Left lung (tissue), 10 donors: Measurements from ENCODE around the gene SYTL1. TPM values are rescaled to one million over a fixed set of nuclear protein-coding genes. Genes with fewer than 3 reads are reported as not detected.

ENCODE experiments used
- ATAC-seq: fragments of 200-7000 bp; cut with Tn5 transposase; one replicate; pipeline ENCODE4 v1.9.1; 2020; ENCODE audit warnings: moderate library complexity
- DNase-seq, 4 donors: peaks; one replicate each; pipeline ENCODE4 v3.0.0-alpha.2; 2013 to 2020
- H3K27ac ChIP-seq, 2 donors: fragments of 200-600 bp; sonication (generic) in 1 of 2; one replicate each; pipeline versions ENCODE4 v1.5.0 to v1.8.0; 2020 to 2021
- H3K27me3 ChIP-seq, 2 donors: fragments of 200-600 bp; sonication (generic) in 1 of 2; one replicate each; pipeline versions ENCODE4 v1.5.0 to v1.8.0; 2020 to 2021
- H3K36me3 ChIP-seq, 2 donors: fragments of 200-600 bp; sonication (generic) in 1 of 2; one replicate each; pipeline versions ENCODE4 v1.5.0 to v1.8.0; 2020 to 2021
- H3K4me1 ChIP-seq, 2 donors: fragments of 200-600 bp; one replicate each; pipeline ENCODE4 v1.8.0; 2021
- H3K4me3 ChIP-seq, 2 donors: fragments of 200-600 bp; sonication (generic) in 1 of 2; one replicate each; pipeline versions ENCODE4 v1.5.0 to v1.8.0; 2020 to 2021; ENCODE audit warnings: mild to moderate bottlenecking in 1 of 2
- H3K9me3 ChIP-seq, 2 donors: fragments of 200-600 bp; sonication (generic) in 1 of 2; one replicate each; pipeline versions ENCODE4 v1.5.0 to v1.8.0; 2020 to 2021
- CTCF ChIP-seq, 2 donors: fragments of 200-600 bp; sonication (generic) in 1 of 2; IDR thresholded peaks; one replicate each; pipeline versions ENCODE4 v1.5.0 to v1.8.0; 2021; ENCODE audit warnings: antibody characterized with exemption in 2 of 2
- intact Hi-C, 2 donors: fragments of 100-400 bp; cut with DNase I; formaldehyde crosslinking; loops; one replicate each; pipeline versions ENCODE4 v1.11.2 to v1.14.2; 2022
- polyA plus RNA-seq, 6 donors: library from polyadenylated mRNA; unstranded; fragments of 120-200 nt; gene quantifications; one replicate each; pipeline ENCODE4 v1.2.1, GENCODE V29; 2013; ENCODE audit not compliant: insufficient read length in 6 of 6
- total RNA-seq, 2 donors: library from RNA; stranded (reverse); fragmentation: NEBNext Ultra II Directional; extraction: Animal tissue kit (Norgen Biotek cat#: 25700); gene quantifications; one replicate each; pipeline ENCODE4 v1.2.1, GENCODE V29; 2021
- donor health status: DM: no; HTN: yes; CAD: no.
- donor health status: DM: no; HTN: no; CAD: no.

The SYTL1 gene
- total and polyA plus RNA-seq, 8 donors, result 4.7 to 44.1 (median 9.2) TPM

- Histone ChIP-seq H3K36me3 (peaks cover 0 to 60% of the 10 kb centered on the region in 2 donors), H3K27me3 (peaks cover 0 to 12% of the 10 kb centered on the region in 2 donors), H3K27ac (no peak overlapping the region), H3K4me1 (peaks cover 19 to 34% of the 10 kb centered on the region in 2 donors), H3K4me3 (peak overlapping the region; percentile 26 to 38), H3K9me3 (no peaks in the 10 kb centered on the region)
- no peak for TF ChIP-seq CTCF (IDR thresholded peaks at IDR 0.05)
- DNase-seq, result peak in 3 of 4 donors; percentile 64 to 89 (median 73)
- intact Hi-C loops, result no loop called here
- peak; percentile 86 for ATAC-seq
Measured at GRCh38 chr1:27349784-27350662, 8.2 kb downstream of the SYTL1 start.

GRCh38 chr1:27350663-27351540 is 9.1 kb downstream of the SYTL1 start:
- H3K4me1 ChIP-seq, result peaks cover 19 to 34% of the 10 kb centered on the region in 2 donors
- peaks cover 0 to 62% of the 10 kb centered on the region in 2 donors for H3K36me3 ChIP-seq
- ATAC-seq, result peak; percentile 35
- peak in 3 of 4 donors; percentile 60 to 85 (median 66) for DNase-seq
- no peak overlapping the region for H3K27ac ChIP-seq
- H3K27me3 ChIP-seq, result peaks cover 0 to 12% of the 10 kb centered on the region in 2 donors
- no peaks in the 10 kb centered on the region for H3K9me3 ChIP-seq
- intact Hi-C loops, result no loop called here
- no peak overlapping the region for H3K4me3 ChIP-seq
- no peak for TF ChIP-seq CTCF (IDR thresholded peaks at IDR 0.05)

GRCh38 chr1:27351541-27352107 is 9.8 kb downstream of the SYTL1 start:
- Histone ChIP-seq H3K9me3 (no peaks in the 10 kb centered on the region), H3K4me1 (peaks cover 19 to 37% of the 10 kb centered on the region in 2 donors), H3K27me3 (peaks cover 0 to 12% of the 10 kb centered on the region in 2 donors), H3K27ac (no peak overlapping the region), H3K36me3 (peaks cover 0 to 68% of the 10 kb centered on the region in 2 donors), H3K4me3 (no peak overlapping the region)
- no peak for TF ChIP-seq CTCF (IDR thresholded peaks at IDR 0.05)
- DNase-seq (no peak), ATAC-seq (no peak)
- intact Hi-C loops, result no loop called here

GRCh38 chr1:27353166-27353565 is 11.3 kb downstream of the SYTL1 start:
- ATAC-seq (no peak), DNase-seq (peak in 1 of 4 donors; percentile 71)
- Histone ChIP-seq H3K27ac (no peak overlapping the region), H3K27me3 (peaks cover 0 to 12% of the 10 kb centered on the region in 2 donors), H3K36me3 (peaks cover 0 to 76% of the 10 kb centered on the region in 2 donors), H3K4me3 (no peak overlapping the region), H3K9me3 (no peaks in the 10 kb centered on the region), H3K4me1 (peaks cover 19 to 43% of the 10 kb centered on the region in 2 donors)
- intact Hi-C loops, result no loop called here
- no peak for TF ChIP-seq CTCF (IDR thresholded peaks at IDR 0.05)
